A549 (cell line): ENCODE measurements around the gene RIOX2. TPM values are rescaled to one million over a fixed set of nuclear protein-coding genes. Genes with fewer than 3 reads are reported as not detected.

Experiments
- ATAC-seq, 2 experiments: fragments of 200-7000 bp in 1 of 2; fragments of >200 bp in 1 of 2; cut with Nextera tagmentation in 1 of 2; cut with Tn5 transposase in 1 of 2; 3 replicates each; pipeline versions ENCODE4 v1.8.0 to v1.9.1; 2018 to 2020; ENCODE audit warnings: mild to moderate bottlenecking in 1 of 2, moderate library complexity in 1 of 2
- CTCF ChIA-PET: fragments of 300-600 bp; sonication (Branson Sonifier 250); formaldehyde crosslinking; extraction: SDS; loops from one replicate; lab custom pipeline; 2021; ENCODE audit warnings: antibody characterized with exemption, inconsistent platforms; lab: Yijun Ruan, JAX
- POLR2A ChIA-PET: fragments of 350-600 bp; formaldehyde crosslinking; extraction: SDS; loops from one replicate; lab custom pipeline; 2021; ENCODE audit warnings: antibody characterized with exemption, inconsistent platforms; lab: Yijun Ruan, JAX
- DNase-seq, 2 experiments: peaks; one replicate each; pipeline versions ENCODE4 v3.0.0 to v3.0.0-alpha.2; 2011 to 2016; ENCODE audit warnings: low read depth in 1 of 2, low spot score in 1 of 2
- FAIRE-seq: peaks from 2 replicates; lab custom pipeline; 2011; peaks lifted over from hg19 to GRCh38; lab: Jason Lieb, UNC
- H3K27ac ChIP-seq, 2 experiments: fragments of >200 bp; sonication (Bioruptor Twin); formaldehyde crosslinking; 3 replicates each; pipeline ENCODE4 v1.5.1; 2016 to 2017
- H3K4me1 ChIP-seq: fragments of >200 bp; sonication (Bioruptor Twin); formaldehyde crosslinking; 3 replicates; pipeline ENCODE4 v1.6.1; 2016
- H3K4me2 ChIP-seq: fragments of >200 bp; sonication (Bioruptor Twin); formaldehyde crosslinking; 3 replicates; pipeline ENCODE4 v1.6.1; 2016
- H3K4me3 ChIP-seq: fragments of >200 bp; sonication (Bioruptor Twin); formaldehyde crosslinking; 3 replicates; pipeline ENCODE4 v1.5.1; 2016
- H3K9me3 ChIP-seq: fragments of >200 bp; sonication (Bioruptor Twin); formaldehyde crosslinking; 3 replicates; pipeline ENCODE4 v1.6.1; 2016
- ATOH8 ChIP-seq: fragments of 250-450 bp; sonication (Bioruptor Pico); IDR thresholded peaks from 2 replicates; pipeline ENCODE4 v1.5.0; 2020; ENCODE audit warnings: low read depth, mild to moderate bottlenecking, moderate library complexity
- BCL3 ChIP-seq: fragments of >200 bp; sonication (Bioruptor Twin); formaldehyde crosslinking; IDR thresholded peaks from 3 replicates; pipeline ENCODE4 v1.6.1; 2016
- BHLHE40 ChIP-seq: IDR thresholded peaks from 2 replicates; pipeline ENCODE4 v1.6.1; 2012; ENCODE audit warnings: low read depth, low read length, inconsistent platforms
- CEBPB ChIP-seq, 2 experiments: fragments of >200 bp in 1 of 2; sonication (Bioruptor Twin) in 1 of 2; formaldehyde crosslinking in 1 of 2; IDR thresholded peaks; 2 replicates each; pipeline ENCODE4 v1.6.1; 2012 to 2016
- E2F6 ChIP-seq: IDR thresholded peaks from 2 replicates; pipeline ENCODE4 v1.6.1; 2012; ENCODE audit warnings: low read depth, borderline replicate concordance
- EHF ChIP-seq: fragments of 250-450 bp; sonication (Bioruptor Pico); IDR thresholded peaks from 2 replicates; pipeline ENCODE4 v1.5.0; 2020; ENCODE audit warnings: mild to moderate bottlenecking
- ELK1 ChIP-seq: fragments of 150-350 bp; IDR thresholded peaks from 2 replicates; pipeline ENCODE4 v1.6.1; 2014; ENCODE audit warnings: low read depth, mild to moderate bottlenecking, low read length
- HEYL ChIP-seq: fragments of 250-450 bp; sonication (Bioruptor Pico); IDR thresholded peaks from 2 replicates; pipeline ENCODE4 v1.8.0; 2021; ENCODE audit warnings: mild to moderate bottlenecking, moderate library complexity
- HMGXB4 ChIP-seq: fragments of 250-450 bp; sonication (Bioruptor Pico); IDR thresholded peaks from 2 replicates; pipeline ENCODE4 v1.5.0; 2021; ENCODE audit warnings: mild to moderate bottlenecking, moderate library complexity, borderline replicate concordance
- HOXB13 ChIP-seq: fragments of 250-450 bp; sonication (Bioruptor Pico); IDR thresholded peaks from 2 replicates; pipeline ENCODE4 v1.5.0; 2020; ENCODE audit warnings: low read depth, mild to moderate bottlenecking, moderate library complexity
- HOXB5 ChIP-seq: fragments of 250-450 bp; sonication (Bioruptor Pico); IDR thresholded peaks from 2 replicates; pipeline ENCODE4 v1.5.0; 2020; ENCODE audit warnings: mild to moderate bottlenecking, moderate library complexity
- JUN ChIP-seq, 2 experiments: fragments of >200 bp; sonication (Bioruptor Twin); formaldehyde crosslinking; IDR thresholded peaks; 2 replicates in 1 of 2; 3 replicates in 1 of 2; pipeline ENCODE4 v1.6.1; 2016 to 2017
- KDM1A ChIP-seq: fragments of 200-600 bp; sonication (generic); IDR thresholded peaks from 2 replicates; pipeline ENCODE4 v1.6.1; 2016; ENCODE audit warnings: low read depth, mild to moderate bottlenecking
- MAX ChIP-seq: IDR thresholded peaks from 2 replicates; pipeline ENCODE4 v1.6.1; 2012
- MAZ ChIP-seq: fragments of 150-350 bp; IDR thresholded peaks from 2 replicates; pipeline ENCODE4 v1.6.1; 2014; ENCODE audit warnings: antibody characterized with exemption, low read depth, low read length, borderline replicate concordance
- MYC ChIP-seq: IDR thresholded peaks from 2 replicates; pipeline ENCODE4 v1.6.1; 2012; ENCODE audit warnings: mild to moderate bottlenecking, inconsistent platforms, low read length, improper control_type of control experiment, borderline replicate concordance
- NPAS2 ChIP-seq: fragments of 250-450 bp; sonication (Bioruptor Pico); IDR thresholded peaks from 2 replicates; pipeline ENCODE4 v1.8.0; 2022; ENCODE audit warnings: mild to moderate bottlenecking, moderate library complexity, borderline replicate concordance
- POLR2A ChIP-seq: IDR thresholded peaks from 2 replicates; pipeline ENCODE4 v1.6.1; 2012; ENCODE audit warnings: mild to moderate bottlenecking, low read length
- RNF2 ChIP-seq: fragments of 200-600 bp; sonication (generic); IDR thresholded peaks from 2 replicates; pipeline ENCODE4 v1.6.1; 2016; ENCODE audit warnings: low read depth, mild to moderate bottlenecking, antibody characterized with exemption, moderate library complexity, borderline replicate concordance
- SREBF2 ChIP-seq: fragments of 450-650 bp; IDR thresholded peaks from 2 replicates; pipeline ENCODE4 v1.6.1; 2014; ENCODE audit warnings: mild to moderate bottlenecking, moderate library complexity
- USF2 ChIP-seq: fragments of 450-650 bp; IDR thresholded peaks from 2 replicates; pipeline ENCODE4 v1.6.1; 2014; ENCODE audit warnings: antibody characterized with exemption
- ZNF302 ChIP-seq: fragments of 250-450 bp; sonication (Bioruptor Pico); IDR thresholded peaks from 2 replicates; pipeline ENCODE4 v1.9.0; 2021; ENCODE audit warnings: inconsistent platforms, mild to moderate bottlenecking, moderate library complexity
- WGBS: methylation state at CpG from one replicate; pipeline ENCODE4 v1.1.6; 2017; ENCODE audit errors: missing lambda C conversion rate; 5-methylcytosine and 5-hydroxymethylcytosine counted together
- polyA minus RNA-seq: library from RNA; depleted of rRNA, polyadenylated mRNA; stranded (reverse); fragments of >200 nt; gene quantifications from 2 replicates; pipeline ENCODE4 v1.2.3, GENCODE V29; 2011; rRNA and poly(A)+ RNA removed
- polyA plus RNA-seq, 4 experiments: library from polyadenylated mRNA; depleted of rRNA in 3 of 4; stranded (reverse); fragments of >200 nt; fragmentation: RNase III in 1 of 4; extraction: RNeasy Plus Mini Kit Qiagen cat#74134 plus additional on column Dnase treatment in 1 of 4; gene quantifications; 2 replicates in 3 of 4; 3 replicates in 1 of 4; pipeline ENCODE4 v1.2.3, GENCODE V29; 2011 to 2017

The RIOX2 gene
- polyA plus RNA-seq (2011; rRNA removed) (42.4 and 49.6 TPM in 2 replicates), polyA plus RNA-seq (2017; fragmentation: RNase III; extraction: RNeasy Plus Mini Kit Qiagen cat#74134 plus additional on column Dnase treatment) (34.1 to 40.1 TPM (median 35.0 TPM) in 3 replicates), polyA minus RNA-seq (42.6 and 54.7 TPM in 2 replicates)
- polyA plus RNA-seq (2012; cell fraction: cytosol; rRNA removed): 22.4 and 23.7 TPM in 2 replicates
- polyA plus RNA-seq (2012; cell fraction: nucleus; rRNA removed): 23.8 and 24.4 TPM in 2 replicates

GRCh38 chr3:97971679-97972567 is at the start of gene RIOX2:
Gene RIOX2 (minus strand): TSS chr3:97972431. CDS start chr3:97967593, 4,838 bp downstream.
- FAIRE-seq (no peak), DNase-seq (peak; percentile 64 to 79), ATAC-seq (peak; percentile 97 to 98)
- under 1% methylated on average over 46 of the region's 82 CpGs for WGBS
- TF ChIP-seq POLR2A (peak; percentile 89), ATOH8 (CRISPR knock-in tag) (no peak), USF2 (peak; percentile 56), JUN (IDR thresholded peaks at IDR 0.05) (peak; percentile 44 to 71; a peak in 1 of 5 replicates), CEBPB (IDR thresholded peaks at IDR 0.05) (peak in 1 of 2 experiments; percentile 18; a peak in 1 of 4 replicates), MAX (peak; percentile 96), SREBF2 (no peak), ZNF302 (no peak), KDM1A (no peak), BCL3 (0 out of 3 replicates have a peak, but pooled peaks have one; percentile 63), E2F6 (0 out of 2 replicates have a peak, but pooled peaks have one; percentile 57), MYC (peak; percentile 92; the same call in 1 of the 2 replicates)
- H3K27ac ChIP-seq: peak within 1 kb of the TSS; percentile 84 to 95
- H3K4me3 ChIP-seq: peak within 1 kb of the TSS; percentile 64
- CTCF ChIA-PET: interaction anchor here (3.1 kb wide), 1 partner anchor 51 kb away, joined by 12 read pairs; no protein-coding TSS in a partner anchor
- H3K9me3 ChIP-seq: no peaks in the 10 kb centered on the region
- H3K4me1 ChIP-seq: peaks cover 17% of the 10 kb centered on the region; the same call in 2 of the 3 replicates
- POLR2A ChIA-PET: interaction anchor here (1.1 to 1.2 kb wide), 2 partner anchors 22 to 150 kb away, joined by 3 to 6 read pairs; partner anchors contain the start of gene CRYBG3
- peak within 1 kb of the TSS; percentile 96 for H3K4me2 ChIP-seq

GRCh38 chr3:98020412-98020811 is 48.2 kb upstream of the RIOX2 start:
- Histone ChIP-seq H3K27ac (no peak overlapping the region), H3K4me2 (no peak overlapping the region), H3K9me3 (no peaks in the 10 kb centered on the region), H3K4me1 (no peaks in the 10 kb centered on the region), H3K4me3 (no peak overlapping the region)
- POLR2A ChIA-PET: no interaction called here
- no peak for ATAC-seq
- TF ChIP-seq POLR2A: no peak
- no peak for TF ChIP-seq MAZ
- no peak for TF ChIP-seq ELK1
- TF ChIP-seq HEYL (CRISPR knock-in tag): no peak
- no peak for TF ChIP-seq NPAS2
- no peak for TF ChIP-seq EHF (CRISPR knock-in tag)
- TF ChIP-seq RNF2: no peak
- no peak for TF ChIP-seq MYC
- no peak for TF ChIP-seq HOXB5 (CRISPR knock-in tag)
- TF ChIP-seq HOXB13 (CRISPR knock-in tag): no peak
- TF ChIP-seq BHLHE40: no peak
- no peak for TF ChIP-seq HMGXB4
- WGBS: 83% methylated on average over 4 of the region's 4 CpGs
- CTCF ChIA-PET: interaction anchor here (1.0 to 7.6 kb wide), 5 partner anchors 9 to 1157 kb away, joined by 3 to 101 read pairs (median 36); no protein-coding TSS in a partner anchor
- no peak for DNase-seq
- FAIRE-seq: no peak
